ENCODE data around the gene ESPL1. TPM values are rescaled to one million over a fixed set of nuclear protein-coding genes. Genes with fewer than 3 reads are reported as not detected.

Gene ESPL1
- total and polyA plus RNA-seq, 2 donors from 2014 or later: 1.5 to 2.9 TPM

DNA sequence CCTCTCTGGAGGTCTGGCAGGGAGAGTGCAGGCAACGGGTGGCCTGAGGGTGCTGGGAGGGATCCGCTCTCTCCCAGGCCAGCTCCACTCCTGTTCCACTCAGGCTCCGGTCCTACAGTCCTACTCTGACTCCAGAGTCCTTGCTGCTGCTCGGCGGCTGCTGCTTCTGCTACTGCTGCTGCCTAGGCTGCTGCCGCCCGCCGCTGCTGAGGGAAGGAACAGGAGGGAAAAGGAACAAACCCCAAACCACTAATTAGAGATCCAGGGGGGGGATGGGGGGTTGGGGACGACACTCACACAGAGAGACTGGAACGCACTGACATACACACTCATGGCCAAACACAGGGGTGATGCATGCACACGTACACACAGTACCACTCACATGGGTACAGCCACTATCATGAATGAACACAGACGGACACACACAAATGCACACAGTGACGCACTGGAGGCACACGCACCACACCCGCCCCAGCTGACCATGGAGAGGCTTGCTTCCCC lies 68.1 kb downstream of the ESPL1 start, which contains the start of gene SP7:
TSS of gene SP7 (minus strand) at position 174 of the 501 bp plus-strand sequence. CDS start 708 bp downstream, outside the sequence.
- H3K4me1 ChIP-seq (ENCODE audit: control insufficient read depth in 2 of 3, insufficient read depth in 2 of 3, low read depth in 1 of 3, low read length in 3 of 3): no peaks in the 10 kb centered on the region
- peaks cover 2% of the 10 kb centered on the region for H3K27me3 ChIP-seq (ENCODE audit: control insufficient read depth, insufficient read depth, low read length)
- DNase-seq (no peak), FAIRE-seq (no peak)
- no peaks in the 10 kb centered on the region for H3K9me3 ChIP-seq (ENCODE audit: control insufficient read depth in 2 of 3, insufficient read depth in 1 of 3, low read length in 3 of 3)
- H3K36me3 ChIP-seq (ENCODE audit: control insufficient read depth in 2 of 3, insufficient read depth in 3 of 3, low read length in 3 of 3): no peaks in the 10 kb centered on the region
- no peak within 1 kb of the TSS for H3K4me3 ChIP-seq (ENCODE audit: low read length in 3 of 3)
- H3K9ac ChIP-seq (ENCODE audit: low read length in 3 of 3): no peak within 1 kb of the TSS
- no peak within 1 kb of the TSS for H3K27ac ChIP-seq (ENCODE audit: low read depth in 2 of 2, low read length in 2 of 2)
- intact Hi-C loops (cut with DNase I): loop anchor here (10.0 kb wide), 1 partner anchor 179 kb away; no protein-coding TSS in a partner anchor
- TF ChIP-seq, protein P1, sequence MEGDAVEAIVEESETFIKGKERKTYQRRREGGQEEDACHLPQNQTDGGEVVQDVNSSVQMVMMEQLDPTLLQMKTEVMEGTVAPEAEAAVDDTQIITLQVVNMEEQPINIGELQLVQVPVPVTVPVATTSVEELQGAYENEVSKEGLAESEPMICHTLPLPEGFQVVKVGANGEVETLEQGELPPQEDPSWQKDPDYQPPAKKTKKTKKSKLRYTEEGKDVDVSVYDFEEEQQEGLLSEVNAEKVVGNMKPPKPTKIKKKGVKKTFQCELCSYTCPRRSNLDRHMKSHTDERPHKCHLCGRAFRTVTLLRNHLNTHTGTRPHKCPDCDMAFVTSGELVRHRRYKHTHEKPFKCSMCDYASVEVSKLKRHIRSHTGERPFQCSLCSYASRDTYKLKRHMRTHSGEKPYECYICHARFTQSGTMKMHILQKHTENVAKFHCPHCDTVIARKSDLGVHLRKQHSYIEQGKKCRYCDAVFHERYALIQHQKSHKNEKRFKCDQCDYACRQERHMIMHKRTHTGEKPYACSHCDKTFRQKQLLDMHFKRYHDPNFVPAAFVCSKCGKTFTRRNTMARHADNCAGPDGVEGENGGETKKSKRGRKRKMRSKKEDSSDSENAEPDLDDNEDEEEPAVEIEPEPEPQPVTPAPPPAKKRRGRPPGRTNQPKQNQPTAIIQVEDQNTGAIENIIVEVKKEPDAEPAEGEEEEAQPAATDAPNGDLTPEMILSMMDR (IDR thresholded peaks at IDR 0.05; ENCODE audit: borderline replicate concordance, extremely low read depth, insufficient read depth): no peak

DNA sequence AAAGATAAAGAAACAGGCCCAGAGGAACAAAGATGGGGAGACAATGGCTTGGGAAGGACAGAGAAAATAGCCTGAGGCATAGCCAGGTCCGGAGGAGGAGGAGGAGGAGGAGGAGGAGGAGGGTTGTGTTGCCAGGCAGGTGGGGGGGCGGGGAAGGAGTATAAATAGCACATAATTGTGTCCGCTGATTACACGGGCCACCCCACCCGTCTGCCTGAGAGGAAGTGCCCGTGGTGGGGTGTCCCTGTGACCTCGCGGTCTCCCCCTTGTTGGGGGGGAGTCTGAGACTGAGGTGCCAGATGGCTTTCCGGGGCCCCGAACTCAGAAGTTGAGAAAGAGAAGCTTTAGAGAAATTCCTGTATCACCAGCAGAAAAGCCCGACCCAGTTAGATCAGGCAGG lies 69.9 kb downstream of the ESPL1 start:
- DNase-seq (no peak), FAIRE-seq (no peak)
- Histone ChIP-seq H3K9me3 (ENCODE audit: control insufficient read depth in 2 of 3, insufficient read depth in 1 of 3, low read length in 3 of 3) (no peaks in the 10 kb centered on the region), H3K4me3 (ENCODE audit: low read length in 3 of 3) (no peak overlapping the region), H3K27me3 (ENCODE audit: control insufficient read depth, insufficient read depth, low read length) (peaks cover 2% of the 10 kb centered on the region), H3K4me1 (ENCODE audit: control insufficient read depth in 2 of 3, insufficient read depth in 2 of 3, low read depth in 1 of 3, low read length in 3 of 3) (no peaks in the 10 kb centered on the region), H3K9ac (ENCODE audit: low read length in 3 of 3) (no peak overlapping the region), H3K36me3 (ENCODE audit: control insufficient read depth in 2 of 3, insufficient read depth in 3 of 3, low read length in 3 of 3) (no peaks in the 10 kb centered on the region), H3K27ac (ENCODE audit: low read depth in 2 of 2, low read length in 2 of 2) (no peak overlapping the region)
- TF ChIP-seq, protein P1 (IDR thresholded peaks at IDR 0.05; ENCODE audit: borderline replicate concordance, extremely low read depth, insufficient read depth): no peak
- intact Hi-C loops (cut with DNase I): loop anchor here (10.0 kb wide), 1 partner anchor 177 kb away; no protein-coding TSS in a partner anchor

DNA sequence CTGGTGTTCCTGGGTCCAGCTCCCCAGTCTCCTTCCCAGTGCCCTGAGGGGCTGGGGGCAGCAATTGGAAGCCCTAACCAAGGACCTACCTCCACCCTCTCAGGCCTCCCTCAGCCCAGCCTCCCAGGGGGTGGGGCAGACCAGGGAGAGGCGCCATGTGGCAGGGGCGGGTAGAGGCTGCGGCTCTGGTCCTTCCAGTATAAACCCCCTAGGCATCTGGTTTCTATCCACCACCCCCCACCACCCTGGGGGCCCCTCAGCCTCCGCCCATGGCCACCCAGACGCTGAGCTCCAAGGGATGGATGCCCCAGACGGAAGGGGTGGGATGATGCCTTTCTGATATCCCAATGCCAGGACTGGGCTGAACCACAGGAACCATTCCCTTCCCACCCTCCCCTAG lies 70.8 kb downstream of the ESPL1 start:
- Histone ChIP-seq H3K9me3 (ENCODE audit: control insufficient read depth in 2 of 3, insufficient read depth in 1 of 3, low read length in 3 of 3) (no peaks in the 10 kb centered on the region), H3K9ac (ENCODE audit: low read length in 3 of 3) (no peak overlapping the region), H3K4me3 (ENCODE audit: low read length in 3 of 3) (no peak overlapping the region), H3K4me1 (ENCODE audit: control insufficient read depth in 2 of 3, insufficient read depth in 2 of 3, low read depth in 1 of 3, low read length in 3 of 3) (no peaks in the 10 kb centered on the region), H3K36me3 (ENCODE audit: control insufficient read depth in 2 of 3, insufficient read depth in 3 of 3, low read length in 3 of 3) (no peaks in the 10 kb centered on the region), H3K27me3 (ENCODE audit: control insufficient read depth, insufficient read depth, low read length) (peaks cover 2% of the 10 kb centered on the region), H3K27ac (ENCODE audit: low read depth in 2 of 2, low read length in 2 of 2) (no peak overlapping the region)
- no peak for FAIRE-seq
- intact Hi-C loops (cut with DNase I): loop anchor here (10.0 kb wide), 1 partner anchor 176 kb away; no protein-coding TSS in a partner anchor
- TF ChIP-seq, protein P1 (IDR thresholded peaks at IDR 0.05; ENCODE audit: borderline replicate concordance, extremely low read depth, insufficient read depth): no peak
- DNase-seq: no peak

Data from kidney (tissue), 14 donors.